ENCODE results near the gene DOCK10. TPM values are rescaled to one million over a fixed set of nuclear protein-coding genes. Genes with fewer than 3 reads are reported as not detected.
"Not testable (repeated sequence)": the region's sequence is repeated elsewhere in the genome, so short reads cannot be mapped to it uniquely, and the experiment has no call there.

DOCK10 gene
- total RNA-seq, 1 experiment from 2014 or later = 0.96 TPM

DNA sequence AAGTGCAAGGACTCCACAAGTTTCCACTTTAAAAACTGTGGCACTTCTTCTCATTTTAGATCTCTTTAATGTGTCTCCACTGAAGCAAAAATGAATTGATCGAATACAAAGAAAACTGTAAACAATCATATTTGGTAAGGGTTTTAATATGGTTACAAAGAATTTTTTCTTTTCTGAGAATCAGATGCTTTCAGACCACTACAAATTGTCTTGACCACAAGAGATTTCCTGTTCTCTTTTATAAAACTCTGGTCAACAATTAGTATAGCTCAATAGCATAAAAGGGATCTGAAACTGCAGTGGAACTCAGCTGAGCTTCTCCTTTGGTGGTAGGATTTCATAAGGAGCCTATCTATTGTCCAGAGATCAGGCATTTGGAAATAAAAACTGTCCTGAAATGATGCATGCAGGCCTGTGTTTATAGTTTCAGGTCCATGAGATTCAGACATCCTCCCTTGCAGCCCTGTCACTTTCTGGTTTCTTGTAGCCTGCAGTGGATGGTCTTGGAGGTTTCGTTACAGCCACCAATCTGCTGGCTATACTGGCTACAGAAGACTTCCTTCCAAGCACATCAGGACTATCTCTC lies 120.0 kb downstream of the DOCK10 start:
- TF ChIP-seq CTCF (IDR thresholded peaks at IDR 0.05; ENCODE audit: unreplicated experiment) = no peak
- Mint-ChIP-seq H3K4me1 (ENCODE audit: insufficient read depth, unreplicated experiment) (peaks cover 9% of the 10 kb centered on the region), H3K27ac (ENCODE audit: low read depth, unreplicated experiment) (no peak overlapping the region), H3K9me3 (ENCODE audit: unreplicated experiment) (no peaks in the 10 kb centered on the region), H3K27me3 (ENCODE audit: insufficient read depth, unreplicated experiment) (no peaks in the 10 kb centered on the region), H3K4me3 (ENCODE audit: unreplicated experiment) (no peak overlapping the region), H3K36me3 (ENCODE audit: insufficient read depth, unreplicated experiment) (no peaks in the 10 kb centered on the region)
- POLR2A ChIA-PET = no interaction called here
- no TSS peak for BruUV-seq (replicated peaks)
- intact Hi-C loops (cut with micrococcal nuclease) = no loop called here
- DNase-seq (ENCODE audit: unreplicated experiment) = no peak
- CTCF ChIA-PET = interaction anchor here (0.9 kb wide), 1 partner anchor 11 kb away, joined by 3 read pairs; no protein-coding TSS in a partner anchor

DNA sequence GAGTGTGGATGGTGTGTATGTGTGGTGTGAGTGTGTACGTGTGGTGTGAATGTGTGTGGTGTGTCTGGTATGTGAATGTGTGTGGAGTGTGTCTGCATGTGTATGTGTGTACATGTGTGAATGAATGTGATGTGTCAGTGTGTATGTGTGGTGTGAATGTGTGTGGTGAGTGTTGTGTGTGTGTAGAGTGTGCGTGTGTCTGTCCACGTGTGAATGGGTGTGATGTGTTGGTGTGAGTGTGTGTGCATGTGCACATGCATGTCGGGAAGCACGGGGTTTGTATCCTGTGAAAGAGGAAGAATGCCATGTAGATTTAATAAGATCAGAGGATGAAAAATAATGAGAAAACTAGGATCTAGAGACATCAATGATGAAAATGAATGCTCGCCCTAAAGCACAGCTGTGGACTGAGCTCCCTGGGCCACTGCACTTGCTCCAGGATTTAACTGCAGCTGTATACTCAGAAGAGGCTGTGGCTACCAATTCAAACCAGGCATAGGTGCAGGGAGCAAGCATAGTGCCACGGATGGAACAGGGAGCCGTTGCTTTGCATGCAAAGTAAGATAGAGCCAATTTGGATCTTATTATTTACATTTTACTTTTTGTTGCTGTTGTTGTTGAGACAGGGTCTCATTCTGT lies 122.7 kb downstream of the DOCK10 start:
- Mint-ChIP-seq H3K9me3 (ENCODE audit: unreplicated experiment) (no peaks in the 10 kb centered on the region), H3K4me3 (ENCODE audit: unreplicated experiment) (no peak overlapping the region), H3K4me1 (ENCODE audit: insufficient read depth, unreplicated experiment) (no peaks in the 10 kb centered on the region), H3K36me3 (ENCODE audit: insufficient read depth, unreplicated experiment) (no peaks in the 10 kb centered on the region), H3K27me3 (ENCODE audit: insufficient read depth, unreplicated experiment) (no peaks in the 10 kb centered on the region), H3K27ac (ENCODE audit: low read depth, unreplicated experiment) (no peak overlapping the region)
- no peak for DNase-seq (ENCODE audit: unreplicated experiment)
- no peak for TF ChIP-seq CTCF (IDR thresholded peaks at IDR 0.05; ENCODE audit: unreplicated experiment)
- POLR2A ChIA-PET = no interaction called here
- BruUV-seq (replicated peaks) = no TSS peak
- intact Hi-C loops (cut with micrococcal nuclease) = no loop called here
- CTCF ChIA-PET = no interaction called here

DNA sequence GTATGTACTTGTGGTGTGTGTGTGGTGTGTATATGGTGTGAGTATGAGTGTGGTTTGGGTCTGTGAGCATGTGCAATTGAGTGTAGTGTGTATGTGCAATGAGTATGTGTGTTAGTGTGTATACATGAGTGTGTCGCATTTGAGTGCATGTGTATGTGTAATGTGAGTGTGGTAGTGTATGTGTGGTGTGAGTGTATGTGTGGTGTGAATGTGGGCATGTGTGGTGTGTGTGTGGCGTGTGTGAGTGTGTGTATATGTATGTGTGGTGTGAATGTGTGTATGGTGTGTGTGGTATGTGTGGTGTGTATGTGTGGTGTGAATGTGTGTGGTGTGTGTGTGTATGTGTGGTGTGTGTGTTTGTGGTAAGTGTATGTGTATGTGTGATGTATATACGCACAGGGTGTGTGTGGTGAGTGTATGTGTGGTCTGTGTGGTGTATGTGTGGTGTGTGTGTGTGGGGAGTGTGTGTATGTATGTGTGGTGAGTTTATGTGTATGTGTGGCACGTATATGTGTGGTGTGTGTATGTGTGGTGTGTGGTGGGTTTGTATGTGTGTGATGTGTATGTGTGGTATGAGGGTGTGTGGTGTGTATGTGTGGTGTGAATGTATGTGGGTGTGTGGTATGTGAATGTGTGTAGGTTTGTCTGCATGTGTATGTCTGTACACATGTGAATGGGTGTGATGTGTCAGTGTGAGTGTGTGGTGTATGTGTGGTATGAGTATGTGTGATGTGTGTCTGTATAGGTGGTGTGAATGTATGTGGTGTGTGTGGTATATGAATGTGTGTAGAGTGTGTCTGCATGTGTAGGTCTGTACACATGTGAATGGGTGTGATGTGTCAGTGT lies 123.4 kb downstream of the DOCK10 start:
- Mint-ChIP-seq H3K27ac (ENCODE audit: low read depth, unreplicated experiment) (no peak overlapping the region), H3K9me3 (ENCODE audit: unreplicated experiment) (no peaks in the 10 kb centered on the region), H3K4me1 (ENCODE audit: insufficient read depth, unreplicated experiment) (no peaks in the 10 kb centered on the region), H3K4me3 (ENCODE audit: unreplicated experiment) (no peak overlapping the region), H3K36me3 (ENCODE audit: insufficient read depth, unreplicated experiment) (no peaks in the 10 kb centered on the region), H3K27me3 (ENCODE audit: insufficient read depth, unreplicated experiment) (no peaks in the 10 kb centered on the region)
- ChIA-PET POLR2A (no interaction called here), CTCF (no interaction called here)
- TF ChIP-seq CTCF (IDR thresholded peaks at IDR 0.05; ENCODE audit: unreplicated experiment) = no peak
- BruUV-seq (replicated peaks) = no TSS peak
- intact Hi-C loops (cut with micrococcal nuclease) = no loop called here
- DNase-seq (ENCODE audit: unreplicated experiment) = no peak

- H3K27me3 Mint-ChIP-seq (ENCODE audit: insufficient read depth, unreplicated experiment); H3K36me3 Mint-ChIP-seq (ENCODE audit: insufficient read depth, unreplicated experiment); DNase-seq (ENCODE audit: unreplicated experiment); H3K4me3 Mint-ChIP-seq (ENCODE audit: unreplicated experiment); POLR2A ChIA-PET; H3K9me3 Mint-ChIP-seq (ENCODE audit: unreplicated experiment); intact Hi-C loops (cut with micrococcal nuclease); H3K4me1 Mint-ChIP-seq (ENCODE audit: insufficient read depth, unreplicated experiment); CTCF ChIA-PET; BruUV-seq (replicated peaks); H3K27ac Mint-ChIP-seq (ENCODE audit: low read depth, unreplicated experiment): not testable (repeated sequence)
Observed at GRCh38 chr2:224917246-224917645, 125.0 kb downstream of the DOCK10 start.

All from MCF 10A (cell line).